ENCODE results near the gene COBL.

The COBL gene

GRCh38 chr7:50974240-50974639, 342.4 kb downstream of the COBL start:
- FAIRE-seq (no peak), DNase-seq (ENCODE audit: low spot score) (no peak)

- no peak for DNase-seq (ENCODE audit: low spot score)
- no peak for FAIRE-seq
Observed at GRCh38 chr7:50973814-50974213, 342.8 kb downstream of the COBL start.

- DNase-seq (ENCODE audit: low spot score) (no peak), FAIRE-seq (no peak)
Observed at GRCh38 chr7:50970092-50970491, 346.5 kb downstream of the COBL start.
